A673 (cell line): ENCODE results near the gene SIAH3. TPM values are rescaled to one million over a fixed set of nuclear protein-coding genes. Genes with fewer than 3 reads are reported as not detected.

Experiments
- BruUV-seq: library from RNA; stranded (reverse); fragments of 400-500 nt; replicated peaks from 2 replicates; lab custom pipeline; 2021; lab: Mats Ljungman, UMichigan
- CTCF ChIA-PET: fragments of 300-600 bp; sonication (Branson Sonifier 250); formaldehyde crosslinking; loops from one replicate; lab custom pipeline; 2022; ENCODE audit warnings: antibody characterized with exemption; lab: Charles Lee
- POLR2A ChIA-PET: fragments of 300-600 bp; sonication (Branson Sonifier 250); formaldehyde crosslinking; loops from one replicate; lab custom pipeline; 2022; ENCODE audit warnings: antibody characterized with exemption; ENCODE audit not compliant: low non-redundant PET; lab: Charles Lee
- DNase-seq: peaks from one replicate; pipeline ENCODE4 v3.0.0-alpha.2; 2015; ENCODE audit warnings: low spot score
- H3K27ac ChIP-seq: fragments of 200-600 bp; sonication (generic); 2 replicates; pipeline ENCODE4 v1.5.1; 2016; ENCODE audit warnings: mixed run types, low read depth, mild to moderate bottlenecking, mixed read lengths, antibody characterized with exemption, low read length; ENCODE audit not compliant: poor library complexity, severe bottlenecking
- H3K27me3 ChIP-seq: fragments of 200-600 bp; sonication (generic); replicated peaks from 2 replicates; pipeline ENCODE4 v1.6.1; 2017; ENCODE audit warnings: mixed run types, low read depth, mild to moderate bottlenecking, mixed read lengths, antibody characterized with exemption, low read length; ENCODE audit not compliant: insufficient read depth, poor library complexity
- H3K36me3 ChIP-seq: fragments of 200-600 bp; sonication (generic); 2 replicates; pipeline ENCODE4 v1.6.1; 2016; ENCODE audit warnings: mixed run types, mild to moderate bottlenecking, mixed read lengths, antibody characterized with exemption, low read length; ENCODE audit not compliant: insufficient read depth, poor library complexity, severe bottlenecking
- H3K4me1 ChIP-seq: fragments of 200-600 bp; sonication (generic); 2 replicates; pipeline ENCODE4 v1.6.1; 2017; ENCODE audit warnings: mixed run types, mild to moderate bottlenecking, mixed read lengths, antibody characterized with exemption, low read length; ENCODE audit not compliant: insufficient read depth, poor library complexity, severe bottlenecking
- H3K4me3 ChIP-seq: fragments of 200-600 bp; sonication (generic); 2 replicates; pipeline ENCODE4 v1.5.1; 2016; ENCODE audit warnings: low read depth, mixed run types, mild to moderate bottlenecking, mixed read lengths, low read length; ENCODE audit not compliant: poor library complexity, severe bottlenecking
- H3K9me3 ChIP-seq: fragments of 200-600 bp; sonication (generic); 2 replicates; pipeline ENCODE4 v1.6.1; 2016; ENCODE audit warnings: mixed run types, low read depth, mild to moderate bottlenecking, mixed read lengths, antibody characterized with exemption, low read length; ENCODE audit not compliant: poor library complexity, severe bottlenecking
- CTCF ChIP-seq: fragments of 300-800, 200-600 bp; sonication (generic); conservative IDR thresholded peaks from 2 replicates; pipeline ENCODE4 v1.5.1; 2017; ENCODE audit warnings: low read depth, mild to moderate bottlenecking, antibody characterized with exemption, low read length, moderate library complexity, mixed read lengths
- EZH2 ChIP-seq: fragments of 200-600 bp; sonication (generic); IDR thresholded peaks from 2 replicates; pipeline ENCODE4 v1.6.1; 2017; ENCODE audit warnings: borderline replicate concordance, low read depth, mild to moderate bottlenecking, mixed read lengths, antibody characterized with exemption, low read length; ENCODE audit not compliant: poor library complexity, severe bottlenecking
- intact Hi-C: fragments of 100-400 bp; cut with micrococcal nuclease; formaldehyde crosslinking; loops from one replicate; pipeline ENCODE4 v1.10.0; 2022; ENCODE audit not compliant: unreplicated experiment
- total RNA-seq: library from RNA; stranded (reverse); gene quantifications from 2 replicates; pipeline ENCODE4 v1.2.3, GENCODE V29; 2021

The SIAH3 gene
- total RNA-seq, 1 experiment from 2014 or later, result 4.6 TPM

- H3K9me3 ChIP-seq, result peaks cover 6% of the 10 kb centered on the region
- TF ChIP-seq EZH2, result no peak
- ChIA-PET POLR2A (no interaction called here), CTCF (no interaction called here)
- intact Hi-C loops, result loop anchor here (10.0 kb wide), 1 partner anchor 324 kb away; no protein-coding TSS in a partner anchor
- H3K27me3 ChIP-seq, result no peaks in the 10 kb centered on the region
- H3K36me3 ChIP-seq, result no peaks in the 10 kb centered on the region
- no peak overlapping the region for H3K4me3 ChIP-seq
- BruUV-seq, result no TSS peak
- DNase-seq, result no peak
- H3K27ac ChIP-seq, result no peak overlapping the region
- peaks cover 28% of the 10 kb centered on the region for H3K4me1 ChIP-seq
Measured at GRCh38 chr13:45800485-45800884, 51.1 kb downstream of the SIAH3 start.

- TF ChIP-seq EZH2, result no peak
- no peak for TF ChIP-seq CTCF
- Histone ChIP-seq H3K27ac (no peak overlapping the region), H3K36me3 (no peaks in the 10 kb centered on the region), H3K4me1 (peaks cover 28% of the 10 kb centered on the region), H3K4me3 (no peak overlapping the region), H3K9me3 (no peaks in the 10 kb centered on the region), H3K27me3 (no peaks in the 10 kb centered on the region)
- no TSS peak for BruUV-seq
- CTCF ChIA-PET, result no interaction called here
- peak; percentile 74 for DNase-seq
- intact Hi-C loops, result no loop called here
- POLR2A ChIA-PET, result no interaction called here
Measured at GRCh38 chr13:45799451-45799850, 52.1 kb downstream of the SIAH3 start.

GRCh38 chr13:45798851-45799250, 52.7 kb downstream of the SIAH3 start:
- no peak for TF ChIP-seq CTCF
- no peak for TF ChIP-seq EZH2
- POLR2A ChIA-PET, result no interaction called here

GRCh38 chr13:45796426-45797235, 54.9 kb downstream of the SIAH3 start:
- Histone ChIP-seq H3K36me3 (no peaks in the 10 kb centered on the region), H3K27me3 (no peaks in the 10 kb centered on the region), H3K9me3 (no peaks in the 10 kb centered on the region), H3K27ac (no peak overlapping the region), H3K4me3 (no peak overlapping the region), H3K4me1 (peaks cover 32% of the 10 kb centered on the region)
- ChIA-PET CTCF (no interaction called here), POLR2A (no interaction called here)
- no peak for DNase-seq
- TF ChIP-seq EZH2 (no peak), CTCF (no peak)
- no TSS peak for BruUV-seq
- intact Hi-C loops, result no loop called here

More at GRCh38 chr13:45798851-45799250, 52.7 kb downstream of the SIAH3 start:
- no peaks in the 10 kb centered on the region for H3K9me3 ChIP-seq
- DNase-seq, result no peak
- CTCF ChIA-PET, result no interaction called here
- H3K4me3 ChIP-seq, result no peak overlapping the region
- intact Hi-C loops, result no loop called here
- H3K27me3 ChIP-seq, result no peaks in the 10 kb centered on the region
- BruUV-seq, result no TSS peak
- H3K4me1 ChIP-seq, result peaks cover 28% of the 10 kb centered on the region
- no peak overlapping the region for H3K27ac ChIP-seq
- no peaks in the 10 kb centered on the region for H3K36me3 ChIP-seq
